OCI-LY7 (cell line): ENCODE data around the gene ARHGEF17. TPM values are rescaled to one million over a fixed set of nuclear protein-coding genes. Genes with fewer than 3 reads are reported as not detected.

Experiments used
- BruUV-seq: library from RNA; stranded (reverse); fragments of 400-500 nt; replicated peaks from 2 replicates; lab custom pipeline; 2021; lab: Mats Ljungman, UMichigan
- CTCF ChIA-PET: fragments of 300-600 bp; sonication (Branson Sonifier 250); formaldehyde crosslinking; loops from one replicate; lab custom pipeline; 2022; ENCODE audit warnings: antibody characterized with exemption; ENCODE audit not compliant: unreplicated experiment; lab: Charles Lee
- POLR2A ChIA-PET: fragments of 300-600 bp; sonication (Branson Sonifier 250); formaldehyde crosslinking; loops from one replicate; lab custom pipeline; 2022; ENCODE audit warnings: antibody characterized with exemption; lab: Charles Lee
- DNase-seq: peaks from one replicate; pipeline ENCODE4 v3.0.0-alpha.2; 2015; ENCODE audit warnings: low spot score
- H2AFZ ChIP-seq: fragments of 200-600 bp; sonication (generic), shearing (Covaris generic); 2 replicates; pipeline ENCODE4 v1.6.1; 2014; ENCODE audit warnings: mild to moderate bottlenecking, antibody characterized with exemption, low read length, moderate library complexity
- H3K27ac ChIP-seq: fragments of 200-600 bp; sonication (generic); 2 replicates; pipeline ENCODE4 v1.5.1; 2014; ENCODE audit warnings: mixed run types, low read depth, mild to moderate bottlenecking, moderate library complexity, low read length, inconsistent platforms; ENCODE audit not compliant: poor library complexity, severe bottlenecking
- H3K36me3 ChIP-seq: fragments of 200-600 bp; sonication (generic); 2 replicates; pipeline ENCODE4 v1.6.1; 2014; ENCODE audit warnings: mild to moderate bottlenecking, antibody characterized with exemption, low read length, moderate library complexity, mixed read lengths; ENCODE audit not compliant: insufficient read depth
- H3K4me1 ChIP-seq: fragments of 200-600 bp; sonication (generic); 2 replicates; pipeline ENCODE4 v1.5.1; 2014; ENCODE audit warnings: mild to moderate bottlenecking, low read length; ENCODE audit not compliant: insufficient read depth, poor library complexity, severe bottlenecking
- H3K4me2 ChIP-seq: fragments of 200-600 bp; sonication (generic); 2 replicates; pipeline ENCODE4 v1.6.1; 2014; ENCODE audit warnings: mild to moderate bottlenecking, low read length
- H3K4me3 ChIP-seq: fragments of 200-600 bp; sonication (generic); 2 replicates; pipeline ENCODE4 v1.5.1; 2014; ENCODE audit warnings: mild to moderate bottlenecking, low read depth, low read length; ENCODE audit not compliant: poor library complexity, severe bottlenecking
- H3K79me2 ChIP-seq: fragments of 200-600 bp; sonication (generic); 2 replicates; pipeline ENCODE4 v1.6.1; 2016; ENCODE audit warnings: low read depth, mild to moderate bottlenecking, low read length, moderate library complexity, mixed read lengths; ENCODE audit not compliant: insufficient read depth
- H3K9me2 ChIP-seq: fragments of 200-600 bp; sonication (generic); 2 replicates; pipeline ENCODE4 v1.6.1; 2016; ENCODE audit warnings: mild to moderate bottlenecking, low read length, mixed read lengths; ENCODE audit not compliant: insufficient read depth
- H3K9me3 ChIP-seq: fragments of 200-600 bp; sonication (generic); 2 replicates; pipeline ENCODE4 v1.6.1; 2014; ENCODE audit warnings: mild to moderate bottlenecking, mixed run types, low read length, mixed read lengths
- H4K20me1 ChIP-seq: fragments of 200-600 bp; sonication (generic); 2 replicates; pipeline ENCODE4 v1.6.1; 2014; ENCODE audit warnings: mild to moderate bottlenecking, antibody characterized with exemption, low read length, moderate library complexity, mixed read lengths; ENCODE audit not compliant: insufficient read depth
- CTCF ChIP-seq: fragments of 200-600 bp; sonication (generic); conservative IDR thresholded peaks from 2 replicates; pipeline ENCODE4 v1.5.1; 2014; ENCODE audit warnings: mild to moderate bottlenecking, antibody characterized with exemption, low read length, moderate library complexity, mixed read lengths
- EZH2phosphoT487 ChIP-seq: fragments of 200-600 bp; sonication (generic); IDR thresholded peaks from 2 replicates; pipeline ENCODE4 v1.6.1; 2018; ENCODE audit warnings: low read depth, borderline replicate concordance, mild to moderate bottlenecking, mixed run types, antibody characterized with exemption, low read length, moderate library complexity, mixed read lengths
- intact Hi-C: fragments of 100-400 bp; cut with micrococcal nuclease; formaldehyde crosslinking; loops from one replicate; pipeline ENCODE4 v1.10.0; 2022; ENCODE audit not compliant: unreplicated experiment
- total RNA-seq, 2 experiments: library from RNA; depleted of rRNA in 1 of 2; stranded (reverse); fragments of >200 nt in 1 of 2; shearing (Covaris generic) in 1 of 2; gene quantifications; 2 replicates each; pipeline ENCODE4 v1.2.3, GENCODE V29; 2014 to 2022

The ARHGEF17 gene
- total RNA-seq, 2 experiments from 2014 or later = 0.19 to 1.4 TPM

- intact Hi-C loops = no loop called here
- Histone ChIP-seq H3K36me3 (peaks cover 13% of the 10 kb centered on the region; the same call in 1 of the 2 replicates), H3K4me2 (no peak overlapping the region), H3K9me2 (no peaks in the 10 kb centered on the region), H2AFZ (no peak overlapping the region), H3K4me3 (no peak overlapping the region), H3K79me2 (no peaks in the 10 kb centered on the region), H4K20me1 (no peaks in the 10 kb centered on the region), H3K9me3 (no peaks in the 10 kb centered on the region), H3K27ac (no peak overlapping the region), H3K4me1 (no peaks in the 10 kb centered on the region)
- POLR2A ChIA-PET = interaction anchor here (1.0 to 1.1 kb wide), 2 partner anchors 13 to 205 kb away, joined by 3 to 4 read pairs; no protein-coding TSS in a partner anchor
- TF ChIP-seq CTCF (no peak), EZH2phosphoT487 (no peak)
- DNase-seq = no peak
- TSS peak; percentile 55 for BruUV-seq
- CTCF ChIA-PET = no interaction called here
Observed at GRCh38 chr11:73401217-73401923, 93.3 kb downstream of the ARHGEF17 start.

- intact Hi-C loops = loop anchor here (2.0 kb wide), 1 partner anchor 259 kb away; no protein-coding TSS in a partner anchor
Observed at GRCh38 chr11:73401924-73402833, 94.1 kb downstream of the ARHGEF17 start.

More at GRCh38 chr11:73401924-73402833, 94.1 kb downstream of the ARHGEF17 start:
- DNase-seq = no peak
- CTCF ChIA-PET = interaction anchor here (1.0 kb wide), 1 partner anchor 258 kb away, joined by 3 read pairs; no protein-coding TSS in a partner anchor
- H3K4me2 ChIP-seq = no peak overlapping the region
- no peak overlapping the region for H3K27ac ChIP-seq
- H3K79me2 ChIP-seq = no peaks in the 10 kb centered on the region
- no peaks in the 10 kb centered on the region for H3K9me3 ChIP-seq
- H3K9me2 ChIP-seq = no peaks in the 10 kb centered on the region
- H3K4me3 ChIP-seq = no peak overlapping the region
- peaks cover 5% of the 10 kb centered on the region; the same call in 1 of the 2 replicates for H3K36me3 ChIP-seq
- H3K4me1 ChIP-seq = no peaks in the 10 kb centered on the region
- TF ChIP-seq EZH2phosphoT487 = no peak
- TF ChIP-seq CTCF = no peak
- no peaks in the 10 kb centered on the region for H4K20me1 ChIP-seq
- BruUV-seq = no TSS peak
- H2AFZ ChIP-seq = no peak overlapping the region
- POLR2A ChIA-PET = interaction anchor here (0.6 to 1.1 kb wide), 3 partner anchors 12 to 229 kb away, joined by 3 to 6 read pairs (median 4); no protein-coding TSS in a partner anchor
